Measurements from ENCODE around the gene ADI1.

The ADI1 gene

GRCh38 chr2:3553946-3554345 is 34.6 kb upstream of the ADI1 start:
- no peak for DNase-seq (ENCODE audit: low read depth)
- H3K4me3 ChIP-seq (ENCODE audit: low read length), result no peak overlapping the region
- no peak for TF ChIP-seq CTCF (conservative IDR thresholded peaks at IDR 0.05; ENCODE audit: low read depth, low read length)

- TF ChIP-seq CTCF (conservative IDR thresholded peaks at IDR 0.05; ENCODE audit: low read depth, low read length), result no peak
- DNase-seq (ENCODE audit: low read depth), result no peak
- H3K4me3 ChIP-seq (ENCODE audit: low read length), result no peak overlapping the region
Measured at GRCh38 chr2:3547915-3548314, 28.6 kb upstream of the ADI1 start.

- no peak overlapping the region for H3K4me3 ChIP-seq (ENCODE audit: low read length)
- TF ChIP-seq CTCF (conservative IDR thresholded peaks at IDR 0.05; ENCODE audit: low read depth, low read length), result no peak
- no peak for DNase-seq (ENCODE audit: low read depth)
Measured at GRCh38 chr2:3545788-3546478, 26.6 kb upstream of the ADI1 start.

GRCh38 chr2:3543023-3543683 is 23.8 kb upstream of the ADI1 start:
- H3K4me3 ChIP-seq (ENCODE audit: low read length), result no peak overlapping the region
- TF ChIP-seq CTCF (conservative IDR thresholded peaks at IDR 0.05; ENCODE audit: low read depth, low read length), result no peak
- DNase-seq (ENCODE audit: low read depth), result no peak

- TF ChIP-seq CTCF (conservative IDR thresholded peaks at IDR 0.05; ENCODE audit: low read depth, low read length), result no peak
- H3K4me3 ChIP-seq (ENCODE audit: low read length), result no peak overlapping the region
- no peak for DNase-seq (ENCODE audit: low read depth)
Measured at GRCh38 chr2:3542107-3542506, 22.8 kb upstream of the ADI1 start.

GRCh38 chr2:3539836-3540235 is 20.5 kb upstream of the ADI1 start:
- H3K4me3 ChIP-seq (ENCODE audit: low read length), result no peak overlapping the region
- no peak for DNase-seq (ENCODE audit: low read depth)
- TF ChIP-seq CTCF (conservative IDR thresholded peaks at IDR 0.05; ENCODE audit: low read depth, low read length), result no peak
